K562 (cell line): ENCODE results near the gene PIP5K1B. TPM values are rescaled to one million over a fixed set of nuclear protein-coding genes. Genes with fewer than 3 reads are reported as not detected.

Experiments used
- ATAC-seq: fragments of 200-7000 bp; cut with Tn5 transposase; 3 replicates; pipeline ENCODE4 v1.9.1; 2020; ENCODE audit warnings: moderate library complexity
- BruUV-seq: library from RNA; stranded (reverse); fragments of 400-500 nt; replicated peaks from 2 replicates; lab custom pipeline; 2021; lab: Mats Ljungman, UMichigan
- CTCF ChIA-PET: fragments of 300-600 bp; formaldehyde crosslinking; extraction: SDS; loops from one replicate; lab custom pipeline; 2021; ENCODE audit warnings: low intra/inter-chr PET ratio; lab: Yijun Ruan, JAX
- POLR2A ChIA-PET: fragments of 300-600, 350-650 bp; sonication (Branson Sonifier 250); formaldehyde crosslinking; extraction: SDS; loops from one replicate; lab custom pipeline; 2021; ENCODE audit warnings: antibody characterized with exemption, inconsistent platforms; lab: Yijun Ruan, JAX
- DNase-seq, 4 experiments: peaks; one replicate each; pipeline versions ENCODE4 v3.0.0 to v3.0.0-alpha.2; 2011 to 2018; ENCODE audit warnings: low spot score in 3 of 4, mixed read lengths in 3 of 4; ENCODE audit errors: extremely low read depth in 1 of 4
- FAIRE-seq: peaks from 2 replicates; lab custom pipeline; 2011; peaks lifted over from hg19 to GRCh38; lab: Jason Lieb, UNC
- H2AFZ ChIP-seq: 2 replicates; pipeline ENCODE4 v1.6.0; 2011; ENCODE audit warnings: low read depth, low read length, control low read depth, inconsistent platforms
- H3K27ac ChIP-seq: fragments of 200-600 bp; 3 replicates; pipeline ENCODE4 v1.8.0; 2011; ENCODE audit warnings: low read depth, mild to moderate bottlenecking, control low read depth, inconsistent platforms, low read length, moderate library complexity, mixed read lengths; ENCODE audit errors: extremely low read depth
- H3K27me3 ChIP-seq, 2 experiments: fragments of 300-600 bp in 1 of 2; 2 replicates in 1 of 2; 3 replicates in 1 of 2; pipeline versions ENCODE4 v1.6.0 to v1.8.0; 2011; ENCODE audit warnings: inconsistent platforms in 2 of 2, low read length in 2 of 2, mild to moderate bottlenecking in 1 of 2, mixed read lengths in 1 of 2, moderate library complexity in 1 of 2; ENCODE audit not compliant: control insufficient read depth in 2 of 2, insufficient read depth in 2 of 2
- H3K36me3 ChIP-seq: fragments of 300-600 bp; 3 replicates; pipeline ENCODE4 v1.8.0; 2011; ENCODE audit warnings: mild to moderate bottlenecking, low read length, inconsistent platforms; ENCODE audit not compliant: control insufficient read depth, insufficient read depth
- H3K4me1 ChIP-seq, 2 experiments: fragments of 200-600 bp in 1 of 2; replicated peaks in 1 of 2; 2 replicates in 1 of 2; 3 replicates in 1 of 2; pipeline versions ENCODE4 v1.5.1 to v1.8.0; 2011; ENCODE audit warnings: inconsistent platforms in 2 of 2, low read length in 2 of 2, mild to moderate bottlenecking in 1 of 2, mixed read lengths in 1 of 2, moderate library complexity in 1 of 2; ENCODE audit not compliant: control insufficient read depth in 2 of 2, insufficient read depth in 2 of 2
- H3K4me2 ChIP-seq: 2 replicates; pipeline ENCODE4 v1.6.1; 2011; ENCODE audit warnings: low read length, control low read depth, inconsistent platforms, mixed read lengths; ENCODE audit not compliant: insufficient read depth
- H3K4me3 ChIP-seq: fragments of 200-600 bp; sonication (generic), shearing (Covaris generic); 2 replicates; pipeline ENCODE4 v1.5.1; 2016; ENCODE audit warnings: control low read depth, inconsistent platforms
- H3K79me2 ChIP-seq: fragments of 200-600 bp; 3 replicates; pipeline ENCODE4 v1.8.0; 2011; ENCODE audit warnings: low read length, inconsistent platforms; ENCODE audit not compliant: control insufficient read depth, insufficient read depth
- H3K9ac ChIP-seq, 2 experiments: 2 replicates each; pipeline versions ENCODE4 v1.6.0 to v1.6.1; 2011; ENCODE audit warnings: low read depth in 2 of 2, low read length in 2 of 2, control low read depth in 1 of 2, inconsistent platforms in 1 of 2, mild to moderate bottlenecking in 1 of 2, mixed read lengths in 1 of 2; ENCODE audit not compliant: insufficient read depth in 1 of 2
- H3K9me1 ChIP-seq: one replicate; pipeline ENCODE4 v1.6.0; 2011; ENCODE audit warnings: inconsistent platforms, mild to moderate bottlenecking, low read length, moderate library complexity; ENCODE audit not compliant: control insufficient read depth, insufficient read depth
- H3K9me3 ChIP-seq: replicated peaks from 2 replicates; pipeline ENCODE4 v1.5.1; 2011; ENCODE audit warnings: low read depth, low read length, inconsistent platforms; ENCODE audit not compliant: control insufficient read depth, insufficient read depth
- H4K20me1 ChIP-seq: replicated peaks from 2 replicates; pipeline ENCODE4 v1.6.1; 2011; ENCODE audit warnings: low read length, inconsistent platforms, mixed read lengths; ENCODE audit not compliant: control insufficient read depth, insufficient read depth
- CHCHD3 ChIP-seq: fragments of 250-450 bp; sonication (Bioruptor Pico); IDR thresholded peaks from 2 replicates; pipeline ENCODE4 v2.1.2; 2022; ENCODE audit warnings: mild to moderate bottlenecking
- EP300 ChIP-seq: IDR thresholded peaks from 2 replicates; pipeline ENCODE4 v1.6.1; 2012; ENCODE audit warnings: low read length, improper control_type of control experiment
- THRAP3 ChIP-seq: fragments of 450-650 bp; IDR thresholded peaks from 2 replicates; pipeline ENCODE4 v1.6.1; 2016; ENCODE audit warnings: mild to moderate bottlenecking, inconsistent platforms, borderline replicate concordance
- ZFP36 ChIP-seq: fragments of 150-350 bp; IDR thresholded peaks from 2 replicates; pipeline ENCODE4 v1.6.1; 2018; ENCODE audit warnings: low read length, low read depth; ENCODE audit not compliant: partially characterized antibody
- ZNF212 ChIP-seq: fragments of 450-650 bp; formaldehyde crosslinking; IDR thresholded peaks from 2 replicates; pipeline ENCODE4 v1.4.0; 2020; ENCODE audit warnings: mild to moderate bottlenecking
- WGBS: fragments of 100-300 bp; shearing (Covaris generic); methylation state at CpG from one replicate; pipeline ENCODE4 v1.1.6; 2016; ENCODE audit warnings: low coverage, mixed read lengths; ENCODE audit not compliant: insufficient coverage; ENCODE audit errors: missing lambda C conversion rate; 5-methylcytosine and 5-hydroxymethylcytosine counted together
- in situ Hi-C: fragments of 300-500 bp; cut with MboI; formaldehyde crosslinking; loops from 4 replicates; pipeline ENCODE4 v1.15.0; 2018; ENCODE audit warnings: inconsistent platforms, mixed read lengths
- intact Hi-C: fragments of 100-400 bp; cut with micrococcal nuclease; formaldehyde crosslinking; loops from 2 replicates; pipeline ENCODE4 v1.14.2; 2022
- polyA plus RNA-seq, 8 experiments: library from polyadenylated mRNA; depleted of rRNA in 4 of 8; stranded (reverse) in 5 of 8; unstranded in 3 of 8; fragments of >200 nt; fragmentation: Nextera tagmentation in 2 of 8; fragmentation: Illumina TruSeq in 1 of 8; extraction: Ambion mirVana in 2 of 8; extraction: Trizol in 1 of 8; gene quantifications; 2 replicates each; pipeline versions ENCODE4 v1.2.1 to v1.2.3, GENCODE V29; 2011 to 2014; ENCODE audit warnings: inconsistent platforms in 1 of 8, missing spikeins in 1 of 8
- total RNA-seq, 7 experiments: library from RNA; depleted of rRNA in 6 of 7; stranded (reverse); fragments of >200 nt in 6 of 7; fragmentation: Illumina TruSeq in 2 of 7; extraction: Trizol in 2 of 7; gene quantifications; 2 replicates each; pipeline versions ENCODE4 v1.2.1 to v1.2.3, GENCODE V29; 2011 to 2021; ENCODE audit warnings: low replicate concordance in 1 of 7
- TF ChIP-seq, protein P1 (sequence below): fragments of 250-450 bp; sonication (Bioruptor Pico); IDR thresholded peaks from 2 replicates; pipeline ENCODE4 v1.5.0; 2022; ENCODE audit warnings: mild to moderate bottlenecking

Gene PIP5K1B
- total and polyA plus RNA-seq, 9 of the 15 experiments (the other 6 are each of a cell fraction or from before 2014, with no cell fraction given), result 3.1 to 12.9 (median 7.4) TPM

DNA sequence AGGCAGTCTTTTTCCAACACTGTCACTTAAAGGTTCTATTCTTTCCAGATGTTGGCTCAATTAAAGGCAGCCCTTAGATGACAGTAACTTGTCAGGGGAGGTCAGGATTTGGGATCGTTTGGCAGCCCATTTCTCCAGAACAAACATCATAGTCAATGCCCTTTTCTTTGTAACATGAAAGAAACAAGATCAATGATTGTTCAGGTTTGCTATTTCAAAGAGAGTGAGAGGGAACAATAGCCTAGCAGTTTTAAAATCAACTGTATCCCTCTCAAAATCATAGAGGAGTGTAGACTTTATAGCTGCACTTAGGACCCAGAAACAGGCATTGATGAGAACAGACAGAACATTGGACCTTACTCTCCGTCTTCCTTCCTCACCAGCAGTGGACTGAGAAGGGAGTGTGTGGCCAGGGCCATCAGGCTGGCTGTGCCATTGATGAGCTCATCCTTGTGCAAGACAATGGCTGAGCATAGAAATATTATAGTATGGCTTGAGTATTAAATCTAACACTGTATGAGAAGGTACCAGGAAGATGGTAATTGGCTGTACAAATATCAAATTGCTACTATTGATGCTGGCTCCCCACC is 130.0 kb downstream of the PIP5K1B start:
- no peak overlapping the region for H3K9ac ChIP-seq
- TF ChIP-seq THRAP3 (no peak), ZFP36 (no peak), CHCHD3 (CRISPR knock-in tag) (no peak), EP300 (no peak), ZNF212 (no peak)
- TF ChIP-seq, protein P1, sequence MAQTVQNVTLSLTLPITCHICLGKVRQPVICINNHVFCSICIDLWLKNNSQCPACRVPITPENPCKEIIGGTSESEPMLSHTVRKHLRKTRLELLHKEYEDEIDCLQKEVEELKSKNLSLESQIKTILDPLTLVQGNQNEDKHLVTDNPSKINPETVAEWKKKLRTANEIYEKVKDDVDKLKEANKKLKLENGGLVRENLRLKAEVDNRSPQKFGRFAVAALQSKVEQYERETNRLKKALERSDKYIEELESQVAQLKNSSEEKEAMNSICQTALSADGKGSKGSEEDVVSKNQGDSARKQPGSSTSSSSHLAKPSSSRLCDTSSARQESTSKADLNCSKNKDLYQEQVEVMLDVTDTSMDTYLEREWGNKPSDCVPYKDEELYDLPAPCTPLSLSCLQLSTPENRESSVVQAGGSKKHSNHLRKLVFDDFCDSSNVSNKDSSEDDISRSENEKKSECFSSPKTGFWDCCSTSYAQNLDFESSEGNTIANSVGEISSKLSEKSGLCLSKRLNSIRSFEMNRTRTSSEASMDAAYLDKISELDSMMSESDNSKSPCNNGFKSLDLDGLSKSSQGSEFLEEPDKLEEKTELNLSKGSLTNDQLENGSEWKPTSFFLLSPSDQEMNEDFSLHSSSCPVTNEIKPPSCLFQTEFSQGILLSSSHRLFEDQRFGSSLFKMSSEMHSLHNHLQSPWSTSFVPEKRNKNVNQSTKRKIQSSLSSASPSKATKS (CRISPR knock-in tag), result no peak
- 0 out of 2 replicates have a peak, but pooled peaks cover 4% of the 10 kb centered on the region for H4K20me1 ChIP-seq
- ChIA-PET CTCF (no interaction called here), POLR2A (no interaction called here)
- no TSS peak for BruUV-seq
- no peak overlapping the region for H3K4me3 ChIP-seq
- 54% methylated on average over 2 of the region's 2 CpGs for WGBS
- H3K27ac ChIP-seq, result no peak overlapping the region
- intact Hi-C loops (no loop called here), in situ Hi-C loops (no loop called here)
- H3K9me3 ChIP-seq, result no peaks in the 10 kb centered on the region
- no peak for DNase-seq
- no peaks in the 10 kb centered on the region for H3K79me2 ChIP-seq
- no peaks in the 10 kb centered on the region for H3K27me3 ChIP-seq
- no peaks in the 10 kb centered on the region for H3K36me3 ChIP-seq
- H3K4me1 ChIP-seq, result peaks cover 6 to 15% of the 10 kb centered on the region in 2 experiments; a peak in 3 of 5 replicates
- no peaks in the 10 kb centered on the region for H3K9me1 ChIP-seq
- no peak for FAIRE-seq
- ATAC-seq, result no peak
- H3K4me2 ChIP-seq, result no peak overlapping the region
- H2AFZ ChIP-seq, result no peak overlapping the region
